Endothelial cell of umbilical vein (primary cell): ENCODE results near the gene SMAD7. TPM values are rescaled to one million over a fixed set of nuclear protein-coding genes. Genes with fewer than 3 reads are reported as not detected.

Source experiments
- BruUV-seq: library from RNA; stranded (reverse); fragments of 400-500 nt; replicated peaks from 2 replicates; lab custom pipeline; 2021; lab: Mats Ljungman, UMichigan
- CTCF ChIA-PET: fragments of 300-600, 350-600 bp; sonication (Branson Sonifier 250); formaldehyde crosslinking; loops from one replicate; lab custom pipeline; 2021; ENCODE audit warnings: antibody characterized with exemption, inconsistent platforms; lab: Charles Lee
- POLR2A ChIA-PET: fragments of 300-600, 350-600 bp; sonication (Branson Sonifier 250); formaldehyde crosslinking; loops from one replicate; lab custom pipeline; 2021; ENCODE audit warnings: antibody characterized with exemption, inconsistent platforms; lab: Charles Lee
- DNase-seq: peaks from one replicate; pipeline ENCODE4 v3.0.0-alpha.2; 2011; ENCODE audit warnings: low read depth, low spot score
- FAIRE-seq: peaks from 2 replicates; lab custom pipeline; 2011; peaks lifted over from hg19 to GRCh38; lab: Jason Lieb, UNC
- H2AFZ ChIP-seq: 2 replicates; pipeline ENCODE4 v1.6.0; 2012; ENCODE audit warnings: low read depth, low read length, control low read depth, inconsistent platforms
- H3K27ac ChIP-seq: 2 replicates; pipeline ENCODE4 v1.5.1; 2011; ENCODE audit warnings: low read depth, mild to moderate bottlenecking, control low read depth, low read length, moderate library complexity; ENCODE audit not compliant: insufficient read depth
- H3K27me3 ChIP-seq, 2 experiments: 2 replicates each; pipeline versions ENCODE4 v1.6.0 to v1.6.1; 2011; ENCODE audit warnings: low read length in 2 of 2, mixed read lengths in 1 of 2; ENCODE audit not compliant: control insufficient read depth in 2 of 2, insufficient read depth in 2 of 2
- H3K36me3 ChIP-seq, 2 experiments: 2 replicates in 1 of 2; 3 replicates in 1 of 2; pipeline ENCODE4 v1.5.1; 2011; ENCODE audit warnings: low read length in 2 of 2, mild to moderate bottlenecking in 1 of 2, moderate library complexity in 1 of 2; ENCODE audit not compliant: control insufficient read depth in 2 of 2, insufficient read depth in 2 of 2; ENCODE audit errors: extremely low read depth in 1 of 2
- H3K4me1 ChIP-seq: 3 replicates; pipeline ENCODE4 v1.5.1; 2011; ENCODE audit warnings: mild to moderate bottlenecking, low read length; ENCODE audit not compliant: control insufficient read depth, insufficient read depth; ENCODE audit errors: extremely low read depth
- H3K4me2 ChIP-seq: 2 replicates; pipeline ENCODE4 v1.6.1; 2011; ENCODE audit warnings: low read length, control low read depth, mixed read lengths; ENCODE audit not compliant: insufficient read depth
- H3K4me3 ChIP-seq, 3 experiments: fragments of 200-600 bp in 1 of 3; sonication (generic), shearing (Covaris generic) in 1 of 3; replicated peaks in 1 of 3; 2 replicates each; pipeline ENCODE4 v1.5.1; 2011 to 2016; ENCODE audit warnings: control low read depth in 3 of 3, low read length in 3 of 3, mild to moderate bottlenecking in 2 of 3, inconsistent platforms in 1 of 3, low read depth in 1 of 3, moderate library complexity in 1 of 3; ENCODE audit not compliant: insufficient read depth in 1 of 3
- H3K79me2 ChIP-seq: 2 replicates; pipeline ENCODE4 v1.6.0; 2012; ENCODE audit warnings: low read length, inconsistent platforms; ENCODE audit not compliant: control insufficient read depth, insufficient read depth
- H3K9ac ChIP-seq: replicated peaks from 2 replicates; pipeline ENCODE3; 2011; ENCODE audit warnings: low read length, control low read depth; ENCODE audit not compliant: insufficient read depth; ENCODE audit errors: extremely low read depth
- H3K9me1 ChIP-seq: replicated peaks from 3 replicates; pipeline ENCODE4 v1.6.0; 2011; ENCODE audit warnings: mild to moderate bottlenecking, low read length; ENCODE audit not compliant: control insufficient read depth, insufficient read depth; ENCODE audit errors: extremely low read depth
- H3K9me3 ChIP-seq: replicated peaks from 2 replicates; pipeline ENCODE4 v1.5.1; 2012; ENCODE audit warnings: low read length, inconsistent platforms; ENCODE audit not compliant: control insufficient read depth, insufficient read depth
- H4K20me1 ChIP-seq: replicated peaks from 2 replicates; pipeline ENCODE3; 2011; ENCODE audit warnings: mild to moderate bottlenecking, low read length; ENCODE audit not compliant: control insufficient read depth, insufficient read depth; ENCODE audit errors: extremely low read depth
- CTCF ChIP-seq, 2 donors: IDR thresholded peaks; 1 replicate in 1 of 2; 2 replicates in 1 of 2; pipeline ENCODE4 v1.5.1; 2011; ENCODE audit warnings: low read length in 2 of 2, mild to moderate bottlenecking in 2 of 2, moderate library complexity in 2 of 2, control low read depth in 1 of 2, inconsistent platforms in 1 of 2, low read depth in 1 of 2; ENCODE audit not compliant: insufficient read depth in 1 of 2; ENCODE audit errors: extremely low read depth in 1 of 2
- EZH2 ChIP-seq: IDR thresholded peaks from 2 replicates; pipeline ENCODE4 v1.6.1; 2012; ENCODE audit warnings: borderline replicate concordance, low read depth, mild to moderate bottlenecking, moderate library complexity, low read length, inconsistent platforms; ENCODE audit not compliant: severe bottlenecking
- FOS ChIP-seq: IDR thresholded peaks from 2 replicates; pipeline ENCODE4 v1.6.1; 2011; ENCODE audit warnings: mild to moderate bottlenecking, low read length, moderate library complexity, borderline replicate concordance; ENCODE audit not compliant: insufficient read depth
- GATA2 ChIP-seq: IDR thresholded peaks from 2 replicates; pipeline ENCODE4 v1.7.0; 2011; ENCODE audit warnings: low read depth, mild to moderate bottlenecking, moderate library complexity, mixed read lengths, low read length; ENCODE audit not compliant: insufficient read length, insufficient read depth
- JUN ChIP-seq: IDR thresholded peaks from 2 replicates; pipeline ENCODE4 v1.6.1; 2011; ENCODE audit warnings: borderline replicate concordance, low read depth; ENCODE audit not compliant: insufficient read length, insufficient read depth
- MAX ChIP-seq: IDR thresholded peaks from 2 replicates; pipeline ENCODE4 v1.6.1; 2011; ENCODE audit not compliant: insufficient read depth, insufficient read length
- MYC ChIP-seq: IDR thresholded peaks from one replicate; pipeline ENCODE4 v1.6.1; 2011; ENCODE audit warnings: mild to moderate bottlenecking, low read depth, low read length
- POLR2A ChIP-seq: IDR thresholded peaks from 2 replicates; pipeline ENCODE4 v1.6.1; 2012; ENCODE audit warnings: low read depth, mild to moderate bottlenecking, control low read depth, low read length
- POLR2AphosphoS5 ChIP-seq: IDR thresholded peaks from 2 replicates; pipeline ENCODE4 v1.6.1; 2012; ENCODE audit warnings: low read depth, mild to moderate bottlenecking, control low read depth, low read length, moderate library complexity; ENCODE audit not compliant: insufficient read depth
- dilution Hi-C: fragments of 300-500 bp; cut with MboI; formaldehyde crosslinking; loops from one replicate; pipeline ENCODE4 v1.15.0; 2019; ENCODE audit warnings: low sequenced_read_pairs; ENCODE audit not compliant: extremely low pct_ligation_motif_present
- intact Hi-C: fragments of 100-400 bp; cut with micrococcal nuclease; formaldehyde crosslinking; loops from one replicate; pipeline ENCODE4 v1.10.0; 2022
- polyA plus RNA-seq, 4 experiments: library from polyadenylated mRNA; depleted of rRNA in 3 of 4; stranded (reverse) in 3 of 4; unstranded in 1 of 4; fragments of >200 nt; gene quantifications; 2 replicates each; pipeline versions ENCODE4 v1.2.1 to v1.2.3, GENCODE V29; 2011 to 2012; ENCODE audit warnings: missing spikeins in 1 of 4
- total RNA-seq: library from RNA; stranded (reverse); gene quantifications from 2 replicates; pipeline ENCODE4 v1.2.3, GENCODE V29; 2021

Gene SMAD7
- total and polyA plus RNA-seq, 2 donors (not counting 3 experiments of a cell fraction or from before 2014, with no cell fraction given) = 3.6 to 8.0 TPM

DNA sequence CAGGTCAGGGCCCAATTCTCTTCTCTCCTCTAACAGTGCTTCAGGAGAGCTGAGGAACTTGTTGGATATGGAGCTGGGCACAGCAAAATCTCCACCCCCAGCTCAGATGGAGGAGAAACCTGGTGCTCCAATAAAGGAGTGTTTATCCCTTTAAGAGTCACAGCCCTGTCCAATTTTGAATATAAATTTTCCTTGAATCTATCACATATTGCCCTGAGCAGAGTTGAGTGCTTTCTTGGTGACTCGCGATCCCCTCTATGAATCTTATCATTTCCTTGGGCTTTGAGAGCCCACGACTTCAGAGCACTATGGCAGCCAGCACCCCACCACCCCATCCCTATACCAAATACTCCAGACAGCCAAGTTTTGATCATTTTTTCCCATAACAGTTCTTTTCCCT, 34.4 kb upstream of the SMAD7 start:
- dilution Hi-C loops = no loop called here

More for the DNA sequence above, 34.4 kb upstream of the SMAD7 start:
- TF ChIP-seq POLR2A = no peak
- no peak for TF ChIP-seq POLR2AphosphoS5
- TF ChIP-seq JUN = no peak
- no peak for TF ChIP-seq MAX
- TF ChIP-seq FOS = no peak
- TF ChIP-seq MYC = no peak
- no peak for TF ChIP-seq GATA2
- no peak for TF ChIP-seq EZH2
- TF ChIP-seq CTCF (IDR thresholded peaks at IDR 0.05; ENCODE audit: extremely low read depth in 1 of 2, insufficient read depth in 1 of 2, low read depth in 1 of 2, low read length in 2 of 2) = no peak
- H4K20me1 ChIP-seq = no peaks in the 10 kb centered on the region
- H3K9me1 ChIP-seq = no peaks in the 10 kb centered on the region
- FAIRE-seq (peak; percentile 24), DNase-seq (no peak)
- H3K79me2 ChIP-seq = no peaks in the 10 kb centered on the region
- no peak overlapping the region for H2AFZ ChIP-seq
- no peaks in the 10 kb centered on the region for H3K36me3 ChIP-seq
- no peak overlapping the region for H3K4me2 ChIP-seq
- H3K9me3 ChIP-seq = no peaks in the 10 kb centered on the region
- CTCF ChIA-PET = interaction anchor here (0.8 kb wide), 1 partner anchor 56 kb away, joined by 3 read pairs; no protein-coding TSS in a partner anchor
- POLR2A ChIA-PET = no interaction called here
- H3K4me1 ChIP-seq = peaks cover 4% of the 10 kb centered on the region
- BruUV-seq = no TSS peak
- no peaks in the 10 kb centered on the region for H3K27me3 ChIP-seq
- H3K27ac ChIP-seq = no peak overlapping the region
- H3K9ac ChIP-seq = no peak overlapping the region
- intact Hi-C loops = no loop called here
- H3K4me3 ChIP-seq = no peak overlapping the region
